Measurements from ENCODE around the gene ZNF570.

Gene ZNF570

GRCh38 chr19:37506387-37507166 lies 37.4 kb downstream of the ZNF570 start, which contains the start of gene ZNF793:
TSS of gene ZNF793 (plus strand) at chr19:37506939. CDS start at chr19:37523440, 16,501 bp downstream.
- no peak within 1 kb of the TSS for H2BK120ac ChIP-seq (ENCODE audit: low read depth, low read length)
- peaks cover 9% of the 10 kb centered on the region for H3K79me1 ChIP-seq (ENCODE audit: low read length)
- no peak within 1 kb of the TSS for H4K8ac ChIP-seq (ENCODE audit: low read depth, low read length)
- H4K5ac ChIP-seq (ENCODE audit: low read length): peak within 1 kb of the TSS; percentile 99
- peak within 1 kb of the TSS; percentile 86 for H3K4me3 ChIP-seq (ENCODE audit: low read length)
- peak within 1 kb of the TSS; percentile 77 for H3K18ac ChIP-seq (ENCODE audit: low read length)
- H2BK15ac ChIP-seq (replicated peaks; ENCODE audit: low read depth): no peak within 1 kb of the TSS
- no peaks in the 10 kb centered on the region for H3K27me3 ChIP-seq (ENCODE audit: insufficient read depth, low read length, poor library complexity)
- peak within 1 kb of the TSS; percentile 63 for H3K4me2 ChIP-seq (ENCODE audit: low read length)
- no peaks in the 10 kb centered on the region for H3K36me3 ChIP-seq (ENCODE audit: control insufficient read depth, insufficient read depth, low read length)
- peak; percentile 96 for DNase-seq
- H2BK5ac ChIP-seq (ENCODE audit: low read length): peak within 1 kb of the TSS; percentile 96
- no CpG with 5 or more reads among the region's 40 CpGs for WGBS (ENCODE audit: extremely low coverage, insufficient coverage, low lambda C conversion rate)
- H3K27ac ChIP-seq (ENCODE audit: low read depth, low read length): peak within 1 kb of the TSS; percentile 88
- peak within 1 kb of the TSS; percentile 27 for H2AK5ac ChIP-seq (ENCODE audit: low read length)
- H3K79me2 ChIP-seq (ENCODE audit: control insufficient read depth, insufficient read depth, low read length): peaks cover 5% of the 10 kb centered on the region
- peak within 1 kb of the TSS; percentile 90 for H3K56ac ChIP-seq (ENCODE audit: low read length)
- H3K23ac ChIP-seq (ENCODE audit: low read length): peak within 1 kb of the TSS; percentile 51
- peaks cover 5% of the 10 kb centered on the region for H3K4me1 ChIP-seq (ENCODE audit: control insufficient read depth, low read depth, low read length)
- peak within 1 kb of the TSS; percentile 81 for H3K4ac ChIP-seq (ENCODE audit: low read depth, low read length)
- H3K9ac ChIP-seq (ENCODE audit: low read length): peak within 1 kb of the TSS; percentile 98

DNA sequence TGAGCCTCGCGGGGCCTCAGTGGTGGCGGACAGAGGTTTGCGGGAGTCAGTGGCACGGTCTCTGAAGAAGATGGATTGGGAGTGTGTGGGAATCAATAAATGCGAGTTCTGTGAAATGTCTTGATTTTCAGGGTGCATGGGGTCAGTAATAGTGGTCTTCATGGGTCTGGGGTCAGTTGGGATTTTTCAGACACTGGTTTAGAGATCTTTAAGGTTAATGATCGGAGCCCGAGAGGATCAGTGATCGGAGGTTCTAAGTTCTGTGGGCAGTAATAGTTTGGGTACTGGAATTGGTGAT lies 38.0 kb downstream of the ZNF570 start:
- H3K36me3 ChIP-seq (ENCODE audit: control insufficient read depth, insufficient read depth, low read length): no peaks in the 10 kb centered on the region
- no peak overlapping the region for H3K4ac ChIP-seq (ENCODE audit: low read depth, low read length)
- H3K4me2 ChIP-seq (ENCODE audit: low read length): peak overlapping the region; percentile 63
- H2BK15ac ChIP-seq (replicated peaks; ENCODE audit: low read depth): no peak overlapping the region
- H2BK5ac ChIP-seq (ENCODE audit: low read length): peak overlapping the region; percentile 72
- no peak overlapping the region for H3K23ac ChIP-seq (ENCODE audit: low read length)
- peak overlapping the region; percentile 86 for H3K4me3 ChIP-seq (ENCODE audit: low read length)
- H3K79me2 ChIP-seq (ENCODE audit: control insufficient read depth, insufficient read depth, low read length): peaks cover 5% of the 10 kb centered on the region
- no peak overlapping the region for H2BK120ac ChIP-seq (ENCODE audit: low read depth, low read length)
- no peak overlapping the region for H4K8ac ChIP-seq (ENCODE audit: low read depth, low read length)
- no peaks in the 10 kb centered on the region for H3K27me3 ChIP-seq (ENCODE audit: insufficient read depth, low read length, poor library complexity)
- H3K79me1 ChIP-seq (ENCODE audit: low read length): peaks cover 9% of the 10 kb centered on the region
- H3K18ac ChIP-seq (ENCODE audit: low read length): no peak overlapping the region
- peak overlapping the region; percentile 88 for H3K27ac ChIP-seq (ENCODE audit: low read depth, low read length)
- no peak overlapping the region for H2AK5ac ChIP-seq (ENCODE audit: low read length)
- WGBS (ENCODE audit: extremely low coverage, insufficient coverage, low lambda C conversion rate): no CpG with 5 or more reads among the region's 9 CpGs
- no peak for DNase-seq
- peaks cover 5% of the 10 kb centered on the region for H3K4me1 ChIP-seq (ENCODE audit: control insufficient read depth, low read depth, low read length)
- peak overlapping the region; percentile 98 for H3K9ac ChIP-seq (ENCODE audit: low read length)
- H3K56ac ChIP-seq (ENCODE audit: low read length): peak overlapping the region; percentile 90
- H4K5ac ChIP-seq (ENCODE audit: low read length): no peak overlapping the region

GRCh38 chr19:37511186-37511585 lies 42.0 kb downstream of the ZNF570 start:
- Histone ChIP-seq H2AK5ac (ENCODE audit: low read length) (no peak overlapping the region), H3K79me1 (ENCODE audit: low read length) (peaks cover 9% of the 10 kb centered on the region), H3K4me1 (ENCODE audit: control insufficient read depth, low read depth, low read length) (peaks cover 5% of the 10 kb centered on the region), H4K5ac (ENCODE audit: low read length) (no peak overlapping the region), H3K4ac (ENCODE audit: low read depth, low read length) (no peak overlapping the region), H3K36me3 (ENCODE audit: control insufficient read depth, insufficient read depth, low read length) (no peaks in the 10 kb centered on the region), H3K56ac (ENCODE audit: low read length) (no peak overlapping the region), H3K79me2 (ENCODE audit: control insufficient read depth, insufficient read depth, low read length) (peaks cover 5% of the 10 kb centered on the region), H3K23ac (ENCODE audit: low read length) (no peak overlapping the region), H2BK120ac (ENCODE audit: low read depth, low read length) (no peak overlapping the region), H3K27me3 (ENCODE audit: insufficient read depth, low read length, poor library complexity) (no peaks in the 10 kb centered on the region), H4K8ac (ENCODE audit: low read depth, low read length) (no peak overlapping the region), H3K18ac (ENCODE audit: low read length) (no peak overlapping the region), H3K27ac (ENCODE audit: low read depth, low read length) (no peak overlapping the region), H2BK5ac (ENCODE audit: low read length) (no peak overlapping the region), H3K4me2 (ENCODE audit: low read length) (no peak overlapping the region), H3K4me3 (ENCODE audit: low read length) (no peak overlapping the region), H3K9ac (ENCODE audit: low read length) (no peak overlapping the region), H2BK15ac (replicated peaks; ENCODE audit: low read depth) (no peak overlapping the region)
- WGBS (ENCODE audit: extremely low coverage, insufficient coverage, low lambda C conversion rate): no CpG with 5 or more reads among the region's 3 CpGs
- no peak for DNase-seq

DNA sequence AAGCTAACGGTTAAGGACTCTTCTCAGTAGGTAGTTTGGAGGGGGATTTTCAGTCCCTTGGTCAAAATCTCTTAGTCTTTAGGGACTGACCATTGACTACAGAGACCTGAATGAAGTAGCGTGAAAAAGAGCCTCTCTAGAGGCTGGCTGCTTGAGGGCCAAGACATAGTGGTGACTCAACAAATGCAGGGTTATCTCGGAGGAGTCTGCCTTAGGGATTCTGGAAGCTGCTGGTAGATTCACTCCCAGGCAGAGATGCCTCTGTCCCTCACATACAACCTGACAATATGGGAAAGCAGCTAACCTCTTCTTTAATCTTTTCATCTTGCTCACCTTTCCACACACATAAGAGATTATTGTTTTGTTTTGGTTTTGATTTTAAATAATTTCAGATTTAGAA lies 42.7 kb downstream of the ZNF570 start:
- no peak for DNase-seq
- Histone ChIP-seq H3K27ac (ENCODE audit: low read depth, low read length) (no peak overlapping the region), H2BK15ac (replicated peaks; ENCODE audit: low read depth) (no peak overlapping the region), H3K79me2 (ENCODE audit: control insufficient read depth, insufficient read depth, low read length) (peaks cover 5% of the 10 kb centered on the region), H3K18ac (ENCODE audit: low read length) (no peak overlapping the region), H2BK5ac (ENCODE audit: low read length) (no peak overlapping the region), H3K4ac (ENCODE audit: low read depth, low read length) (no peak overlapping the region), H3K4me1 (ENCODE audit: control insufficient read depth, low read depth, low read length) (peaks cover 5% of the 10 kb centered on the region), H3K36me3 (ENCODE audit: control insufficient read depth, insufficient read depth, low read length) (no peaks in the 10 kb centered on the region), H3K9ac (ENCODE audit: low read length) (no peak overlapping the region), H4K8ac (ENCODE audit: low read depth, low read length) (no peak overlapping the region), H2BK120ac (ENCODE audit: low read depth, low read length) (no peak overlapping the region), H3K23ac (ENCODE audit: low read length) (no peak overlapping the region), H4K5ac (ENCODE audit: low read length) (no peak overlapping the region), H3K4me2 (ENCODE audit: low read length) (no peak overlapping the region), H2AK5ac (ENCODE audit: low read length) (no peak overlapping the region), H3K4me3 (ENCODE audit: low read length) (no peak overlapping the region), H3K27me3 (ENCODE audit: insufficient read depth, low read length, poor library complexity) (no peaks in the 10 kb centered on the region), H3K79me1 (ENCODE audit: low read length) (peaks cover 9% of the 10 kb centered on the region), H3K56ac (ENCODE audit: low read length) (no peak overlapping the region)
- WGBS (ENCODE audit: extremely low coverage, insufficient coverage, low lambda C conversion rate): no CpG with 5 or more reads among the region's 3 CpGs

DNA sequence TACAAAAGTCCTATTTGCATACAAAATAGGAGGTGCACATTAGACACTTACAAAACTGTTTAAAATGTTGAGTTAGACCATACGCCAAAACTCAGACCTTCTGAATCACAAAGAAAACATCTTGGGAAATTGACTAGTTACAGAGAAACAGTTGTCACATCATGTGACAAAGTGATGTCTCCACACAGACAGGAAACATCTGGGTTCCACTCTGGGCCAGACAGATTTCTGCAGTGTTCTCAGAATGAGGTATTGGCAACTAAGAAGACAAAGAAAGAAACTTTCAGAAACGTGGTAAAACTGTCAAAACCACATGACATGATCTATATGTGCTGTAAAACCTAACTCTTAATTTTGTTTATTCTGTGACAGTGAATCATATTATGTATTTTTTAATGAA lies 44.2 kb downstream of the ZNF570 start:
- no peak overlapping the region for H3K4ac ChIP-seq (ENCODE audit: low read depth, low read length)
- no peaks in the 10 kb centered on the region for H3K4me1 ChIP-seq (ENCODE audit: control insufficient read depth, low read depth, low read length)
- H4K5ac ChIP-seq (ENCODE audit: low read length): no peak overlapping the region
- H2BK5ac ChIP-seq (ENCODE audit: low read length): no peak overlapping the region
- H3K79me1 ChIP-seq (ENCODE audit: low read length): no peaks in the 10 kb centered on the region
- H3K23ac ChIP-seq (ENCODE audit: low read length): no peak overlapping the region
- H3K4me3 ChIP-seq (ENCODE audit: low read length): no peak overlapping the region
- H3K18ac ChIP-seq (ENCODE audit: low read length): no peak overlapping the region
- H2BK15ac ChIP-seq (replicated peaks; ENCODE audit: low read depth): no peak overlapping the region
- no peak for DNase-seq
- H3K4me2 ChIP-seq (ENCODE audit: low read length): no peak overlapping the region
- no peak overlapping the region for H3K56ac ChIP-seq (ENCODE audit: low read length)
- no peaks in the 10 kb centered on the region for H3K36me3 ChIP-seq (ENCODE audit: control insufficient read depth, insufficient read depth, low read length)
- no peak overlapping the region for H2BK120ac ChIP-seq (ENCODE audit: low read depth, low read length)
- no peak overlapping the region for H3K27ac ChIP-seq (ENCODE audit: low read depth, low read length)
- H3K27me3 ChIP-seq (ENCODE audit: insufficient read depth, low read length, poor library complexity): no peaks in the 10 kb centered on the region
- H2AK5ac ChIP-seq (ENCODE audit: low read length): no peak overlapping the region
- H3K79me2 ChIP-seq (ENCODE audit: control insufficient read depth, insufficient read depth, low read length): no peaks in the 10 kb centered on the region
- no CpG with 5 or more reads among the region's 2 CpGs for WGBS (ENCODE audit: extremely low coverage, insufficient coverage, low lambda C conversion rate)
- H3K9ac ChIP-seq (ENCODE audit: low read length): no peak overlapping the region
- no peak overlapping the region for H4K8ac ChIP-seq (ENCODE audit: low read depth, low read length)

GRCh38 chr19:37519890-37520289 lies 50.7 kb downstream of the ZNF570 start:
- no CpG with 5 or more reads among the region's 2 CpGs for WGBS (ENCODE audit: extremely low coverage, insufficient coverage, low lambda C conversion rate)
- H3K27ac ChIP-seq (ENCODE audit: low read depth, low read length): no peak overlapping the region
- no peak overlapping the region for H2BK5ac ChIP-seq (ENCODE audit: low read length)

More at GRCh38 chr19:37519890-37520289, 50.7 kb downstream of the ZNF570 start:
- Histone ChIP-seq H3K79me1 (ENCODE audit: low read length) (no peaks in the 10 kb centered on the region), H4K8ac (ENCODE audit: low read depth, low read length) (no peak overlapping the region), H2AK5ac (ENCODE audit: low read length) (no peak overlapping the region), H2BK120ac (ENCODE audit: low read depth, low read length) (no peak overlapping the region), H3K4ac (ENCODE audit: low read depth, low read length) (no peak overlapping the region), H3K36me3 (ENCODE audit: control insufficient read depth, insufficient read depth, low read length) (peaks cover 5% of the 10 kb centered on the region), H3K27me3 (ENCODE audit: insufficient read depth, low read length, poor library complexity) (no peaks in the 10 kb centered on the region), H3K4me2 (ENCODE audit: low read length) (no peak overlapping the region), H3K23ac (ENCODE audit: low read length) (no peak overlapping the region), H3K9ac (ENCODE audit: low read length) (no peak overlapping the region), H3K4me3 (ENCODE audit: low read length) (no peak overlapping the region), H3K79me2 (ENCODE audit: control insufficient read depth, insufficient read depth, low read length) (no peaks in the 10 kb centered on the region), H3K4me1 (ENCODE audit: control insufficient read depth, low read depth, low read length) (no peaks in the 10 kb centered on the region), H3K56ac (ENCODE audit: low read length) (no peak overlapping the region), H4K5ac (ENCODE audit: low read length) (no peak overlapping the region), H2BK15ac (replicated peaks; ENCODE audit: low read depth) (no peak overlapping the region), H3K18ac (ENCODE audit: low read length) (no peak overlapping the region)
- peak; percentile 14 for DNase-seq
